ENCODE data around the gene SELENOK. TPM values are rescaled to one million over a fixed set of nuclear protein-coding genes. Genes with fewer than 3 reads are reported as not detected.

SELENOK gene
- total RNA-seq: 9.6 and 14.4 TPM in 2 replicates

GRCh38 chr3:53891497-53892285, at the start of gene SELENOK:
SELENOK (minus strand) TSS chr3:53891859.

GRCh38 chr3:53881691-53882593, 9.7 kb downstream of the SELENOK start, which contains the start of gene ACTR8:
ACTR8 (minus strand) TSS chr3:53882152; CDS start chr3:53882101, 51 bp downstream.

GRCh38 chr3:53846134-53846850, 45.4 kb downstream of the SELENOK start, which contains the start of the genes CHDH and IL17RB:
CHDH (minus strand) TSS chr3:53846419; CDS start chr3:53824008, 22,411 bp downstream.
IL17RB (plus strand) TSS chr3:53846568; CDS start chr3:53846589, 21 bp downstream.

Other genes with a start within 250 kb of the SELENOK start
- 0.10 TPM in 1 of 2 replicates, not detected in the other for gene CHDH, start 45.4 kb downstream of the SELENOK start, total RNA-seq
- gene IL17RB, start 45.3 kb downstream of the SELENOK start, total RNA-seq: not detected in 2 replicates
- 27.4 and 36.1 TPM in 2 replicates for gene ACTR8, start 9.7 kb downstream of the SELENOK start, total RNA-seq
- gene CACNA2D3, start 230.7 kb upstream of the SELENOK start, total RNA-seq: not detected in 2 replicates

Data from vein endothelial cell (primary cell).